Omental fat pad (tissue), 4 donors: ENCODE data around the gene KLHDC1. TPM values are rescaled to one million over a fixed set of nuclear protein-coding genes. Genes with fewer than 3 reads are reported as not detected.
"Not testable (repeated sequence)": the region's sequence is repeated elsewhere in the genome, so short reads cannot be mapped to it uniquely, and the experiment has no call there.

Experiments used
- ATAC-seq: fragments of 150-250 bp; one replicate; pipeline ENCODE4 v1.9.1; 2016; ENCODE audit warnings: mild to moderate bottlenecking, moderate library complexity; ENCODE audit not compliant: low FRiP score
- DNase-seq: peaks from one replicate; pipeline ENCODE4 v3.0.0-alpha.2; 2019; ENCODE audit warnings: low spot score
- CTCF ChIP-seq, 3 donors: fragments of 450-650 bp; IDR thresholded peaks; one replicate each; pipeline ENCODE4 v1.5.1; 2016 to 2017; ENCODE audit warnings: antibody characterized with exemption in 3 of 3, mild to moderate bottlenecking in 3 of 3, moderate library complexity in 2 of 3
- small RNA-seq: library from RNA; depleted of rRNA; stranded (forward); fragments of <200 nt; gene quantifications from one replicate; pipeline ENCODE3, GENCODE V24; 2016
- total RNA-seq, 4 donors: library from RNA; depleted of rRNA; stranded (reverse); fragments of >200 nt; gene quantifications; one replicate each; pipeline ENCODE4 v1.1.0, GENCODE V29; 2016

Gene KLHDC1
- total RNA-seq, 4 donors from 2014 or later = 2.9 to 10.2 (median 7.1) TPM

- TF ChIP-seq CTCF (IDR thresholded peaks at IDR 0.05) = no peak
- ATAC-seq (no peak), DNase-seq (no peak)
Measured at GRCh38 chr14:49778421-49778820, 85.5 kb downstream of the KLHDC1 start.

- ATAC-seq, DNase-seq: not testable (repeated sequence)
Measured at GRCh38 chr14:49781040-49781439, 88.1 kb downstream of the KLHDC1 start.

GRCh38 chr14:49783394-49784014 is 90.6 kb downstream of the KLHDC1 start:
- ATAC-seq = no peak
- no peak for TF ChIP-seq CTCF (IDR thresholded peaks at IDR 0.05)
- DNase-seq = no peak

- DNase-seq (no peak), ATAC-seq (no peak)
- no peak for TF ChIP-seq CTCF (IDR thresholded peaks at IDR 0.05)
Measured at GRCh38 chr14:49786315-49786714, 93.4 kb downstream of the KLHDC1 start.

- DNase-seq (no peak), ATAC-seq (no peak)
- TF ChIP-seq CTCF (IDR thresholded peaks at IDR 0.05) = no peak
Measured at GRCh38 chr14:49792618-49793017, 99.7 kb downstream of the KLHDC1 start.

GRCh38 chr14:49796025-49796424 is 103.1 kb downstream of the KLHDC1 start:
- TF ChIP-seq CTCF (IDR thresholded peaks at IDR 0.05) = no peak
- no peak for DNase-seq
- no peak for ATAC-seq

Small RNA genes within 50 kb of the gene (small RNA-seq; reads per million reads assigned to genes)
- not detected for gene RNU6ATAC30P

Other genes with a start within 250 kb of the KLHDC1 start
- gene RPS29, start 106.7 kb upstream of the KLHDC1 start, total RNA-seq = over 10,000 TPM in 1 of 4 donors, 1,000 to 10,000 TPM in 3; 4,173 to 10,135 (median 9,095) TPM
- gene LRR1, start 94.2 kb upstream of the KLHDC1 start, total RNA-seq = 10 to 100 TPM in 2 of 4 donors, 1 to 10 TPM in 2; 5.0 to 15.6 (median 8.1) TPM
- gene RPL36AL, start 72.5 kb upstream of the KLHDC1 start, total RNA-seq = 100 to 1,000 TPM; 150 to 280 (median 234) TPM
- gene MGAT2, start 72.3 kb upstream of the KLHDC1 start, total RNA-seq = 10 to 100 TPM; 32.3 to 70.6 (median 36.5) TPM
- gene DNAAF2, start 57.9 kb upstream of the KLHDC1 start, total RNA-seq = 10 to 100 TPM in 2 of 4 donors, 1 to 10 TPM in 2; 7.2 to 16.5 (median 10.3) TPM
- gene POLE2, start 4.9 kb upstream of the KLHDC1 start, total RNA-seq = 1 to 10 TPM in 3 of 4 donors, under 1 TPM in 1; 0.84 to 2.6 (median 2.1) TPM
- 10 to 100 TPM; 30.5 to 82.4 (median 50.6) TPM for gene KLHDC2, start 75.0 kb downstream of the KLHDC1 start, total RNA-seq
- gene NEMF, start 159.7 kb downstream of the KLHDC1 start, total RNA-seq = 10 to 100 TPM; 59.6 to 87.8 (median 67.7) TPM
- 10 to 100 TPM; 35.4 to 85.0 (median 45.9) TPM for gene ARF6, start 200.0 kb downstream of the KLHDC1 start, total RNA-seq